Measurements from ENCODE around the gene USP12.

- TF ChIP-seq CTCF (conservative IDR thresholded peaks at IDR 0.05; ENCODE audit: low read length): no peak
- no peak for TF ChIP-seq EZH2phosphoT487 (IDR thresholded peaks at IDR 0.05; ENCODE audit: borderline replicate concordance, low read depth, low read length)
Measured at GRCh38 chr13:27117952-27118351, 53.7 kb downstream of the USP12 start.
